ENCODE results near the gene FBXO8. TPM values are rescaled to one million over a fixed set of nuclear protein-coding genes. Genes with fewer than 3 reads are reported as not detected.

FBXO8 gene
- total RNA-seq, 2 experiments from 2014 or later: 17.9 to 19.4 TPM

- ATAC-seq (ENCODE audit: poor library complexity) (no peak), DNase-seq (no peak)
- no peak overlapping the region for H3K4me3 Mint-ChIP-seq
- peaks cover 11% of the 10 kb centered on the region for H3K4me1 Mint-ChIP-seq (ENCODE audit: low read depth)
- no peaks in the 10 kb centered on the region for H3K36me3 Mint-ChIP-seq (ENCODE audit: low read depth)
- Histone ChIP-seq H3K27ac (ENCODE audit: low read depth in 1 of 2, low read length in 2 of 2) (no peak overlapping the region), H3K36me3 (ENCODE audit: insufficient read depth, low read length) (no peaks in the 10 kb centered on the region), H3K4me1 (ENCODE audit: insufficient read depth, low read length) (peaks cover 7% of the 10 kb centered on the region), H3K27me3 (ENCODE audit: control insufficient read depth in 1 of 2, insufficient read depth in 2 of 2, low read length in 2 of 2) (peaks cover 16 to 45% of the 10 kb centered on the region in 2 experiments), H3K4me3 (ENCODE audit: low read length) (no peak overlapping the region), H3K9me3 (ENCODE audit: control insufficient read depth in 1 of 2, insufficient read depth in 1 of 2, low read length in 2 of 2) (no peaks in the 10 kb centered on the region)
- TF ChIP-seq, protein P1, sequence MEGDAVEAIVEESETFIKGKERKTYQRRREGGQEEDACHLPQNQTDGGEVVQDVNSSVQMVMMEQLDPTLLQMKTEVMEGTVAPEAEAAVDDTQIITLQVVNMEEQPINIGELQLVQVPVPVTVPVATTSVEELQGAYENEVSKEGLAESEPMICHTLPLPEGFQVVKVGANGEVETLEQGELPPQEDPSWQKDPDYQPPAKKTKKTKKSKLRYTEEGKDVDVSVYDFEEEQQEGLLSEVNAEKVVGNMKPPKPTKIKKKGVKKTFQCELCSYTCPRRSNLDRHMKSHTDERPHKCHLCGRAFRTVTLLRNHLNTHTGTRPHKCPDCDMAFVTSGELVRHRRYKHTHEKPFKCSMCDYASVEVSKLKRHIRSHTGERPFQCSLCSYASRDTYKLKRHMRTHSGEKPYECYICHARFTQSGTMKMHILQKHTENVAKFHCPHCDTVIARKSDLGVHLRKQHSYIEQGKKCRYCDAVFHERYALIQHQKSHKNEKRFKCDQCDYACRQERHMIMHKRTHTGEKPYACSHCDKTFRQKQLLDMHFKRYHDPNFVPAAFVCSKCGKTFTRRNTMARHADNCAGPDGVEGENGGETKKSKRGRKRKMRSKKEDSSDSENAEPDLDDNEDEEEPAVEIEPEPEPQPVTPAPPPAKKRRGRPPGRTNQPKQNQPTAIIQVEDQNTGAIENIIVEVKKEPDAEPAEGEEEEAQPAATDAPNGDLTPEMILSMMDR (IDR thresholded peaks at IDR 0.05): no peak
- ChIA-PET POLR2A (no interaction called here), CTCF (no interaction called here)
- intact Hi-C loops (cut with DNase I, micrococcal nuclease): no loop called here
- no peak overlapping the region for H3K27ac Mint-ChIP-seq
- peaks cover 76% of the 10 kb centered on the region for H3K27me3 Mint-ChIP-seq
- no peaks in the 10 kb centered on the region for H3K9me3 Mint-ChIP-seq
Observed at GRCh38 chr4:174207367-174207766, 76.1 kb downstream of the FBXO8 start.

DNA sequence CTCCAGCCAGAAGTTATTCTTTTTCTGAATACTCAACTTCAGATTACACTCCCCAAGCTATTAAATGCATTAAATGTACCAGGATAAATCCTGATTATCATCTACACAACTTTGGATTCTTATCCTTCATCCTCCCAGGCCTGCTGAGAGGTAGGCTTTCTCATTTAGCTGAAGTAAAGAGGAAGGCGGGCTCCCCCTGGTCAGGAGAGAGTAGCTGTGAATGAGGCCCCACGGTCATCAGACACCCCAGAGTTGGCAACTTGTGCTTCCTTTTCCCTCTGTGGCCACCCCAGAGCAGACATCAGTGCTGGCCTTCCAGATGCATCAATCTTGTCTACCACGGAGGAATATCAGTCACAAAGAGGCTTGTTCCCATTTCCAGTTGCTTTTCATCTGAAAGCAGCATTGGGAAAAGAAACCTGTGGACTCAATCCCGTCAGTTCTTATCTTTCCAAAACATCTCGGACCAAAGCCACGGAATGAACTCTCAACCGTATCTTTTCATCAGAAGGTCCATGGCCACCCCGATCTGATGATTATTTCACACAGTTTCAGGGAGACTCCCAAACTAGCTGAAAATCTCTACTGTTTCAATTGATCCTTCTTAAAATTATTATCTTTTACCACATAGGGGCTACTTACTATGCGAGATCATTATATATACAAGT lies 79.2 kb downstream of the FBXO8 start:
- Histone ChIP-seq H3K27ac (ENCODE audit: low read depth in 1 of 2, low read length in 2 of 2) (no peak overlapping the region), H3K9me3 (ENCODE audit: control insufficient read depth in 1 of 2, insufficient read depth in 1 of 2, low read length in 2 of 2) (no peaks in the 10 kb centered on the region), H3K4me3 (ENCODE audit: low read length) (no peak overlapping the region), H3K27me3 (ENCODE audit: control insufficient read depth in 1 of 2, insufficient read depth in 2 of 2, low read length in 2 of 2) (peaks cover 0 to 22% of the 10 kb centered on the region in 2 experiments), H3K4me1 (ENCODE audit: insufficient read depth, low read length) (no peaks in the 10 kb centered on the region), H3K36me3 (ENCODE audit: insufficient read depth, low read length) (no peaks in the 10 kb centered on the region)
- ATAC-seq (ENCODE audit: poor library complexity) (no peak), DNase-seq (no peak)
- Mint-ChIP-seq H3K4me3 (no peak overlapping the region), H3K4me1 (ENCODE audit: low read depth) (no peaks in the 10 kb centered on the region), H3K27ac (no peak overlapping the region), H3K27me3 (peaks cover 63% of the 10 kb centered on the region), H3K9me3 (no peaks in the 10 kb centered on the region), H3K36me3 (ENCODE audit: low read depth) (no peaks in the 10 kb centered on the region)
- TF ChIP-seq, protein P1 (IDR thresholded peaks at IDR 0.05): no peak
- intact Hi-C loops (cut with DNase I, micrococcal nuclease): no loop called here
- ChIA-PET CTCF (no interaction called here), POLR2A (no interaction called here)

- ChIA-PET POLR2A (no interaction called here), CTCF (no interaction called here)
- Histone ChIP-seq H3K36me3 (ENCODE audit: insufficient read depth, low read length) (no peaks in the 10 kb centered on the region), H3K9me3 (ENCODE audit: control insufficient read depth in 1 of 2, insufficient read depth in 1 of 2, low read length in 2 of 2) (no peaks in the 10 kb centered on the region), H3K4me1 (ENCODE audit: insufficient read depth, low read length) (no peaks in the 10 kb centered on the region), H3K27ac (ENCODE audit: low read depth in 1 of 2, low read length in 2 of 2) (no peak overlapping the region), H3K4me3 (ENCODE audit: low read length) (no peak overlapping the region), H3K27me3 (ENCODE audit: control insufficient read depth in 1 of 2, insufficient read depth in 2 of 2, low read length in 2 of 2) (peaks cover 0 to 15% of the 10 kb centered on the region in 2 experiments)
- Mint-ChIP-seq H3K4me3 (no peak overlapping the region), H3K4me1 (ENCODE audit: low read depth) (no peaks in the 10 kb centered on the region), H3K27me3 (peaks cover 63% of the 10 kb centered on the region), H3K36me3 (ENCODE audit: low read depth) (no peaks in the 10 kb centered on the region), H3K9me3 (no peaks in the 10 kb centered on the region), H3K27ac (no peak overlapping the region)
- ATAC-seq (ENCODE audit: poor library complexity) (no peak), DNase-seq (no peak)
- intact Hi-C loops (cut with DNase I, micrococcal nuclease): no loop called here
- TF ChIP-seq, protein P1 (IDR thresholded peaks at IDR 0.05): no peak
Observed at GRCh38 chr4:174201871-174202270, 81.6 kb downstream of the FBXO8 start.

Measured in CD4-positive, alpha-beta T cell (primary cell).